HG03097 (cell line): ENCODE measurements around the gene IRF2BP2.

Source experiments
- ATAC-seq: cut with Tn5 transposase; IDR thresholded peaks from one replicate; pipeline ENCODE4 v1.9.1; 2021; ENCODE audit not compliant: unreplicated experiment, low FRiP score

Gene IRF2BP2

DNA sequence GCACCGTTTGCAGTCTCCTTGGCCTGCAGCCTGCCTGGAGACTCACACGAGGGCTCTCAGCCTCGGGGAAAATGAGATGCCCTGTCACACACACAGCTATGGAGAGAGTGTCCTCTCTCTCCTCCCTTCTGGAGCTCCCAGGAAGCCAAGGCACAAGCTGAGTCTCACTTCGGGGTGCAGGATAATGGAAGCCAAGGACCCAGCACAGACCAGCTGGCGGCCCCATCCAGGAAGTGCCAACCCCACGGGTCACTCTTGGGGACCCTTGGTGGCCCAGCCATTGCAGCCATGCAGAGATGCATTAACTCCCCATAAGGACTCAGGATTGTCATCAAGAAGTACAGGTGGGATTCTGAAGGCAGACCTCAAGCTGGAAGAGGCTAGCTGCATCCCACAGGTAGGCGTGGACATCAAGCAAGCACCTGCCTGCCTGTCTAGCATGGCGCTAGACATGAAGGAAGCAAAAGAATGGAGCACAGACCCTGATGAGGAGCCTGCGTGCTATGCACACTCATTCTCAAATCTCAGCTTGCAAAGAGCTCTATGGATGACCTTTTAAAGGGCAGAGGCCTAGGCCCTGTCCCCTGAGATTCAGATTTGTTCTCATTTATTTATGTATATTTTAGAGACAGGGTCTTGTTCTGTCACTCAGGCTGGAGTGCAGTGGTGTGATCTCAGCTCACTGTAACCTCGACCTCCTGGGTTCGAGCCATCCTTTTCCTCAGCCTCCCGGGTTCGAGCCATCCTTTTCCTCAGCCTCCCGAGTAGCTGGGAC lies 49.9 kb downstream of the IRF2BP2 start:
- ATAC-seq: no peak

DNA sequence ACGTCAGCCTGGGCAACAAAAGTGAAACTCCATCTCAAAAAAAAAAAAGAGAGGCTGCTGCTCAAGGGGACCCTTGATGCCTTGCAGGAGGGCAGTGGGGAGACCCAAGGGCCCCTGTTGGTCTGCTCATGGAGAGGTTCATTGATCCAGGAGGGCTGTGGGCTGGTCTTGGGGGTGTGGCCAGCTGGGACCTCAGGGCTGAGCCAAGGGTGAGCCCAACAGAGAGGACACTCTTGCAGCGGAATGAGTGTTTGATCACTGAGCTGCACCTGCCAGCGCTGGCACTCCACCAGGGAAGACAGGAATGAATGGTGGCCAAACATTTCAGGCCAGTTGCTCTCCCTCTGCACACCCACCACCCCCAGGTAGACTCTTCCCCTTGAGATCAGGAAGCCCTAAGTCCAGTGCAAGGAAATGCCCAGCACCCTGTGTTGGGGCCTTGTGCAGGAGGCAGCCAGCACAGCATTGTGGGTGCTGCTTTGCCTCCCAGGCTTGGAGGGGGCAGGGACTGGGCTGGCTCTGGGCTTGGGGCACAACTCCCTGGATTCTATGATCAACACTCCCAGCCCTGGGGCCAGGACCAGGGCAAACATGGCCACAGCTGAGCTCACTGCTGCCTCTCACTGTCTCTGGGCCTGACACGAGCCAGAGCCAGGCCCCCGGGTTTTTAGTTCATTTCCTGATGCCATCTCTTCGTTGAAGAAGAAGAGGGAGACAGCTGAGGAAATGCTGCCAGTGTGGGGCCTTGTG lies 50.7 kb downstream of the IRF2BP2 start:
- no peak for ATAC-seq

DNA sequence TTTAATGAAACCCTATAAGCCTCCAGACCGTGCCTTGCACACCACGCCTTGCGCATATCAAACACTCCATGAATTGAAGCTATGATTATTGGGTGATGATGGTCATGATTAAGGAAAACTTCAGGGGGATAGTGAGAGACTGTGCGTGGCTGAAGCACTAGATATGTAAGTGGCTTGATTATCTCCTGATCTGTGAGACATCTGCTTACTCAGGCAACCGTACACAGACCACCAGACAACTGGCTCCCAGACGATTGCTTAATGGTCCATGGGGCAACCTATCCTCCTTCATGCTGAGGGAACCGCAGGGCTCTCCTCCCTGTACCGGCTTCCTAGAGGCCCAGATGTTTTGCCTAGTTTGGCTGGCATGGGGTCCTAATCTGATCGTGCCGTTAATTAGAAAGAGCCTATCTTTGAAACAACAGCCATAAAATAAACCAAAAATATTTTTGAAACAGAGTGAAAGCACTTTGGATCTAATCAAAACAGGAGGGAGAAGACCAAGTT lies 51.6 kb downstream of the IRF2BP2 start:
- ATAC-seq: no peak

DNA sequence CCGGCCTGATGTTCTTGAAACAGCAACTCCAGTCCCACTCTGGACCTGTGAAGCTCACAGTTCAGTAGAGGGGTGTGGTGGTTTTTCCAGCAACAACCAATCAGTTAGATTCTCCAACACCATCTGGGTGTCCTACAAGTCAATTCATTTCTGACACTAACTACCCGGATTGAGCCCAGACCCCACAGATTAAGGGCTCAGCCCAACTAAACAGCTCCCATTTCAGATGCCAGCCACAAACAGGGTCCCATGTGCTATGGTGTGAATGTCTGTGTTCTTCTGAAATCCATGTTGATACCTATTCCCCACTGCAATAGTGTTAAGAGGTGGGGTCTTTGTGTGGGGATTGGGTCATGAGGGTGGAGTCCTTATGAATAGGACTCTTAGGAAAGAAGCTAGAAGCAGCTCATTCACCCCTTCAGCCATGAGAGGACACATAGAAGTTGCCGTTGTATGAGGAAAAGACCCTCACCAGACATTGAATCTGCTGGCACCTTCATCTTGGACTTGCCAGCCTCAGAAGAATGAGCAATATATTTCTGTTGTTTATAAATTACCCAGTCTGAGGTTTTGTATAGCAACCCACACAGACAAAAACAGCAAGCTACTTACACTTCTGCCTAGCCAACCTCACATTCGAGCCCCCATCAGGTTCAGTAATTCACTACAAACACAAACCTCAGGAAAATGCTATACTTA lies 53.6 kb downstream of the IRF2BP2 start:
- no peak for ATAC-seq

DNA sequence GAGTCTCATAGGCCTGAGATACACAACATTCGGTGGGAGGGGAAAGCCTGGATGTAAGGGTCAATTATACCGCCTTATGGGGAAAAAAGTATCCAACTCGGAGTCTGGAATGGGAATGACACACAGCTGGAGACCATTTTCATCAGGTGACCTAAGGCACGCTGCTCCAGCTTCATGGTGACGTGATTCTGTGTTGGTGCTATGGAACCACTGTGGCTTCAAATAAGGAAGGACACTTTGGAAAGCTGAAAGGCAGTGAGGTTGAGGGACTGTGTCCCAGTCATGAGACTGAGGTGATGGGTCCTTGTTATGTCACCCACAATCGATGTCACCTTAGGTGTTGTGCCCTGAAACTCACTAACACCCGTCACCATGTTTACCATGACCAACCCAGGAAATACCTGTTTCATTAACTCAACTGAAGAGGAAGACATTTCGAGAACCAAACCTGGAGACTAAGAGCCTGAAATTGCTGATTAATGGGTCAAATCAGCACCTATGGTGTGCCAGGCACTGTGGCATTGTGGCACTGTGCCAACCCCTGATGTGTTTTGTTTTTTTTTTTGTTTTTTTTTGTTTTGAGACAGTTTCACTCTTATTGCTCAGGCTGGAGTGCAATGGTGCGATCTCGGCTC lies 54.5 kb downstream of the IRF2BP2 start:
- ATAC-seq: no peak

DNA sequence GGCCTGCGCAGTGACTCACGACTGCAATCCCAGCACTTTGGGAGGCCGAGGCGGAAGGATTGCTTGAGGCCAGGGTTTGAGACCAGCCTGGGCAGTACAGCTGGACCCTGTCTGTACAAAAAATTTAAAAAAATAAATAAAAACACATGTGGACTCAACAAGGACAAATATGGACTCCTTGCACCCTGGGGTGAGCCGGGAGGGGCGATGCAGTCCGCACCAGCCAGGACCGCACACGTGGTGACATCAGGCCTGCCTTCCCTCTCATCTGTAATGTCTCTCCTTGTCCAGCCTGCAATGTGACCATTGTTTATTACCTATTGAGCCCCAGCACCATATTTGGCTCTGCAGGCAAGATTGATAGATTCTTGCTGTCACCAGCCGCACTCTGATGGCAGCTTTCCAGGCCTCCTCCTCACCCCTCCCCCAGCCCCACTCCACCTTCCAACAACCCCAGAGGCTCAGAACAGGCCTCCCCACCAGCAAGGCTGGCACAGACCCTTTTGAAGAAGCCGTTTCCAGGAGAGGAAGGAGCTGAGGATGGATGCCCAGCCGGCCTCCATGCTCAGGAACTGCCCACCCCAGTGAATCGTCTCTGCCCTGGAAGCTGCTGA lies 55.2 kb downstream of the IRF2BP2 start:
- ATAC-seq: no peak
